NK-92 (cell line): ENCODE measurements around the gene TBC1D1.
"Not testable (repeated sequence)": the region's sequence is repeated elsewhere in the genome, so short reads cannot be mapped to it uniquely, and the experiment has no call there.

Experiments
- DNase-seq: peaks from one replicate; lab custom pipeline; 2025; ENCODE audit not compliant: unreplicated experiment; lab: John Stamatoyannopoulos, UW

The TBC1D1 gene

DNA sequence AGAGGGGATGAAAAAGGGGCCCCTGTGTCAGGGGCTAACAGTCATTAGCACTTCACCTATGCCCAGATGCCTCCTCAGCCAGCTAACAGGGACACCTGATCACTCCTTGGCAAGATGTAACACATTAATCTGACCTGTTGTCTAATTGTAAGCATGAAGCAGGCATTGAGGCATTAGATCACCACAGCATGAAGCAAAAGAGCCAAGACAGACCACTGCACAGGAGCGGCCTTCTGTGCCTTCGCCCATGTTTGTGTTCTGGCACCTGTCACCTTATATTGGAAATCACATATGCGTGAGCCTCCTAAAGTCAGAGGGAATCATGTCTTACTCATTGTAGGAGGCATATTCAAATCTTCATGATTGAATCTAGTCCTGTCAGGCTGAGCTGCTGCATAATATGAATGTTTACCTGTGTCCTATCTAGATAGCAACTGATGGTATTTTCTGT, 117.7 kb downstream of the TBC1D1 start:
- no peak for DNase-seq

GRCh38 chr4:38009421-38009820, 118.5 kb downstream of the TBC1D1 start:
- DNase-seq: no peak

DNA sequence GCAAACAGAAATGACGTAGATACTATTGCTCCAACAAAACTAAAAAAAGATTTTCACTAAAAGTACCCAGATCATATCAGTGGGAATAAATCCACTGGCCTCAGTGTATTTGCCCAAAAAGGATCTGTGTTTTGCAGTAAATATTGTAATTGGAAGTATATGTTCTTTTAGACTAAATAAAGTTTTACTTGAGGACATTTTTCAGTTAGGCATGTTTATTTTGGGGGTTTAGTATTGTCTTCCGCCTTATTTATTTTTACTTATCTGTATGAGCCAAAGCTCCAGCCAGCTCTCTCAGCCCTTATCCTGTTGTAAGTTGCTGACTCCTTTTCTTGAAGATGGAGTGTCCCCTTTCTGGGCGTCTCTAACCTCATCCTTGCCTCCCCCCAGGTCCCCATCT, 119.1 kb downstream of the TBC1D1 start:
- DNase-seq: no peak

- DNase-seq: no peak
These were observed 120.8 kb downstream of the TBC1D1 start for GRCh38 chr4:38011511-38012162.

DNA sequence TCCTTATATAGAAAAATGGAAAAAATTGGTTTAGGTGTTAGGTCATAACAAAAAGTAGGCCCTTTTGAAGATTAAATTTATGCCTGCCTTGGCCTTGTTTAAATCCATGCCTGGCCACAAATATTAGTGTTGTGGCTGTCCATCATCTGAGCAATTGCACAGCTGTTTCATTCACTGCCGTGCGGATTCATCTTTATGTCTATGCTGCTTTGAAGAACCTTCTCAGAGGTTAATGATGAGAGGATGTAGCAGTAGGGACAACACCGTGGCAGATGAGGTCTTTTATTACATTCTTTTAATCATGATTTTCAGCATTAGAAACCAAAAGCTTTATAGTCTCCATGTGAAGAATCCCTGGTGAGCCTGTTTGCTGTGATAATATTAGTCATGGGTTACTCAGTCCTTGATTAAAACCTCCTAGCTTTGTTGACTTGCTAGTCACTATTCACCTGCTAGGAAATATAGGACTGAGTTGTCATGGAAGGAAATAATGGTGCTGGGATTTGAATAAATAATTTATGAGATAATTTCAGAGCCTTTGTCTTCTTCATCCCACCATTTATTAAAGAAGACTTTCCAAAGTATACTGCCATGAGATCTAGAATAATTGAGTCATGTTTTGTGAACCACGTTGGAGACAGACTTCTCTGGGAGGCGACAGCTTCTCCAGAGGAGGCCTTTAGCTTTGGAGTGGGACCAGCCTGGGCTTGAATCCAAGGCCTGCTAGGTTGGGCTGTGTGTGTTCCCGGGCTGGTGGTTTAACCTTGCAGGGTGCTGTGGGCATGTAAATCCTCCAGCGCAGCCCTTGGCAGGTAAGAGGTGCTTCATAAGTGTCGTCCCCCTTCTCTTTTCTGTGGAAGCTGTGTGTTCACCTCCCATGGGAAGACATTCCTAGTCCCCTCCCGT, 122.8 kb downstream of the TBC1D1 start:
- no peak for DNase-seq

GRCh38 chr4:38014421-38014852, 123.6 kb downstream of the TBC1D1 start:
- DNase-seq: no peak

GRCh38 chr4:38015886-38016515, 125.1 kb downstream of the TBC1D1 start:
- no peak for DNase-seq

DNA sequence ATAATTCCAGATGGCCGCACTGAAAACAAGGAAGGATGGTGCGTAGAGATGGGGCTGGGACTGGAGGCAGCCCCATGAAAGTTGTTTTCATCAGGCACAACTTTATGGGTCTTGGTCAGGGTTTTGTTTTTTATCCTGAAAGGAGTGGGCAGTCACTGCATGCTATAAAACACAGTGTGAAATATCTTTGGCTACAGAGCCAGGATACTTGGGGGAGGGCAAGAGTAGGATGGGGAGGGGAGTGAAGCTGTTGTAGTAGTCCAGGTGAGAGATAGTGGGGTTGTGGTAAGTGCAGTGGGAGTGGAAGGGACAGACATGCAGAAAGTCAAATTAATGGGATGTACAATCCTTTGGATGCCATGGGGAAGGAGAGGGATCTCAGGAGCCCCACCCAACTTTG, 125.8 kb downstream of the TBC1D1 start:
- no peak for DNase-seq

GRCh38 chr4:38017609-38018008, 126.7 kb downstream of the TBC1D1 start:
- DNase-seq: no peak

DNA sequence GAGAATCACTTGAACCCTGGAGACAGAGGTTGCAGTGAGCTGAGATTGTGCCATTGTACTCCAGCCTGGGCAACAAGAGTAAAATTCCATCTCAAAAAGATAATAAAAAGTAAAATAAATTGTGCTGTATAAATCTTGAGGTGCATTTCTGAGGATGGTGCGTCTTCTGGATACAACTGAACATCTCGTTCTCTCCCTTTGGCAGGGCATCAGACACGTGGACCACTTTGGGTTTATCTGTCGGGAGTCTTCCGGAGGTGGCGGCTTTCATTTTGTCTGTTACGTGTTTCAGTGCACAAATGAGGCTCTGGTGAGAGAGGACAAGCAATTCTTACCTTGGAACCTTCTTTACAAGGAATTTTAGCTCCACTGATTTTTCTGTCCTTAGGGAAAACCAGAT, 129.5 kb downstream of the TBC1D1 start:
- no peak for DNase-seq

DNA sequence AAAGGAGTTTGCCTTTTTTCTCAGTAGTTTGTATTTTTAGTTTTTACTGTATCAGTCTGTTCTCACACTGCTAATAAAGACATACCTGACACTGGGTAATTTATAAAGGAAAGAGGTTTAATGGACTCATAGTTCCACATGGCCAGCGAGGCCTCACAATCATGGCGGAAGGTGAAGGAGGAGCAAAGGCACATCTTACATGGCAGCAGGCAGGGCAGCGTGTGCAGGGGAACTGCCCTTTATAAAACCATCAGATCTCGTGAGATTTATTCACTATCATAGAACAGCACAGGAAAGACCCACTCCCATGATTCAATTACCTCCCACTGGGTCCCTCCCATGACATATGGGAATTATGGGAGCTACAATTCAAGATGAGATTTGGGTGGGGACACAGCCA, 130.1 kb downstream of the TBC1D1 start:
- not testable (repeated sequence) for DNase-seq

DNA sequence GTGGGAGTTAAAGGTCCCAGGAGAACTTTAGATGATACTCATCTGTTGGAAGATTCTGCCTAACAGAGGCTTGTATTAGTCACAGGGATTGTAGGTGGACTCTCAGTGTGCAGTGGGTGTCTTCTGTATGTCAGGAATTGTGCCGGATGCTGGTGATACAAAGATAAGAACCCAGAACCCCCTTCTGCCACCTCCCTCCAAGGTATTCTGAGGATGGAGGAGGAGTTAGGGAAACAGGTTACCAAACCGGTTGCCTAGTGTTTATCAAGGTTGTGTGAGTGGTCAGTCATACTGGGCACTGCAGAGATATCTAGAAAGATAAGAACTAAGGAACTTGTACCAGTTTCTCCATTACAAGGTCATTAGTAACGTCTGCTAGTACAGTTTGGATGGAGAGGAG, 130.9 kb downstream of the TBC1D1 start:
- DNase-seq: no peak

DNA sequence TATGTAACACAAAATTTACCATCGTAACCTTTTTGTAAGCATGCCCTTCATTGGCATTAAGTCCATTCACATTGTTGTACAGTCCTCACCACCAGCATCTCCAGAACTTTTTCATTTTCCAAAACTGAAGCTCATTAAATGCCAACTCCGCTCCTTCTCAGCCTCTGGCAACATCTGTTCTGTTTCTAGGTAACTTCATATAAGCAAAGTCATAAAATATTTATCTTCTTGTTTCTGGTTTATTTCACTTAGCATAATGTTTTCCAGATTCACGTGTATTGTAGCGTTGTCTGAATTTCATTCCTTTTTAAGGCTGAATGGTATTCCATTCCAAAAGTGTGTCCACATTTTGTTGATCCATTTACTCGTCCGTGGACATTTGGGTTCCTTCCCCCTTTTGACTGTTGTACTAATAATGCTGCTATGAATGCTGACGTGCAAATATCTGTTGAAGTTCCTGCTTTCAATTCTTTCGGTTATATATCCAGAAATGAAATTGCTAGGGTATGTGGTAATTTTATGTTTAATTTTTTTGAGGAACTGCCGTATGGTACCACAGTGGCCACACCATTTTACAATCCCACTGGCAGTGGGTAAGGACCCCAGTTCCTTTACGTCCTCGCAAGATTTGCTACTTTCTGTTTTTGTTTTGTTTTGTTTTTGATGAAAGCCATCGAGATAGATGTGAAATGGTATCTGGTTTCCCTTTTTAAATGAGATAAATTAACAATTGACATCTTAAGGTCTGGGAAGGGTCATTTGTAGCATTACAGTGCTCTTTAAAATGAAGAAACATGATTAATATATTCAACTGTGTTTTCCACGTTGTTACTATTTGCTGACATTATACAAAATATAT, 132.7 kb downstream of the TBC1D1 start:
- no peak for DNase-seq

GRCh38 chr4:38024206-38024509, 133.3 kb downstream of the TBC1D1 start:
- no peak for DNase-seq

DNA sequence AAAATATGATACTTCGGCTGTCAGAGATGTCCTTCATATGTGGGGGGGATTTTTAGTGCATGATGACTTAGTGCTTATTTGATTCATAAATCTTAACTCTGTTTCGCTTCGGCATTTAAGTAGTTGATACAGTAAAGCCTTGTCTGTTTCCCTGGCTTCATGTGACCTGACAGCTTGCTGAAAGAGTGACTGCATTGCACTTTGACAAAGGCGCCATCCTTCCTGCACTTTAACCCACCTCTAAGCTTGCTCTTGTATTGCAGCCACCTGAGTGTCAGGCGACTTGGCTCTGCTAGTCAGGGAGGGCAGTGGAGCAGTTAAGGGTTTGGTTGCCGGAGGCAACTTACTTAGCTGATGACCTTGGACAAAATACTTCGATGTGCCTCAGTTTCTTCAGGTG, 134.8 kb downstream of the TBC1D1 start:
- DNase-seq: no peak

DNA sequence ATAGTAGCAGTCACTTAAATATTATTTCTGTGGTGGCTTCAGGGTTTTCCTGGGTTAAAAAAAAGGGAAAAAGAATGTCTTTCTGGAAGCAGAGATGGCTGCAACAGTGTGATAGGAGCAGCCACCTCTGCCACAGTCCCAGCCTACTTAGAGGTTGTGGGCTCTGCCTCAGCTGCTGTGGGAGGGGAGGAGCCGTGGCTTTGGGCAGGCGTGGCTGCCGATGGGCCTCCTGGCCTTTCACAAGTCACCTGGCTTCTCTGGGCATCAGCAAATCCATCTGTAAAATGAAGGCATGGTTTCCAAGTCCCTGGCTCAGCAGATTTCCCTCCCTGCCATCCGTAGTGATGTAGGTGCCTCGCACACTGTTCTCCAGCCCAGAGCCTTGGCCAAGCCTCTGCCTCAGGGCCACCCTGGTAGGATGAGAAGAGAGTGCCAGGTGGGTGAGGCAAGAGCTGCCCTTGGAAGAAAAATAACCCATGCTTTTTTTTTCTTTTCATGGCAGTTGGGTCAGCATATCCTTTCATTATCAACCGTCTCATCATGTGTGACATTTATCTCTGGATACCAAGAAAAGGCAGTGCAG, 135.4 kb downstream of the TBC1D1 start:
- DNase-seq: no peak

GRCh38 chr4:38030023-38030422, 139.1 kb downstream of the TBC1D1 start:
- DNase-seq: no peak

DNA sequence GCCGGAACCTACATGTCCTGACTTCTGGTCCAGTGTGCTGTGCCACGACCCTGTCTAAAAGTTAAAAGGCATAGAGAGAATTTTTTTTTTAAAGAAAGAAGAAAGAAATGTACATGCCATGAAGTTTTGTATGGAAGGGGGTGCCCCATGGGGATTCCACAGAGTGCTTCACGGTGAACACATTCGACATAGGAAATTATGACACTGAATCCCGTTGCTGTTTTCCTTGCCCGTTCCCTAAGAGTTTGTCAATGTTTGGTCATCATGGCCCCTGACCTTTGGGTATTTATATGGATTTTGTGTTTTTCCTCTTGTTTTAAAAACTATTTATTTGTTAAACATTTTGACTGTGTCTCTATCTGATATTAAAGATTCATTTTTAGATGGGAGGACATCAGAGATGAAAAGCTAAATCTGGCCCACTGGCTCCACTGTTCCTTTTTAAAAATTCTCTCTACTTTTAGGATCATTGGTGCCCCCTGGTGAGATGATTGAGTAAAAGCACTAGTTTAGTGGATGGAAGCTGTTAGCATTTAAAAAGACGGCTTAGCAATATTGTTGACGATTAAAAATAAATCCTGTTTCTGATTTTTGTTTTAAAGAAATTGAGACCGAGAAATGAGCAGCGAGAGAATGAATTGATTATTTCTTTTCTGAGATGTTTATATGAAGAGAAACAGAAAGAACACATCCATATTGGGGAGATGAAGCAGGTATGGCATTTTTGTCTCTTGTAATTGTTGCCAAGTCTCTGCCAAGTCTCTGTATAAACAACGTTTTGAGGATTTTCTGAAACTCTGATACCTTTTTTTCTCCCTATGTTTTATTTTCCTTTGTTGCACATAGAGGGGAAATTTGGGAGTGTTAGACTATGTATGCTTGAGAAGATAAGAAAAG, 144.3 kb downstream of the TBC1D1 start:
- no peak for DNase-seq

GRCh38 chr4:38036548-38036947, 145.7 kb downstream of the TBC1D1 start:
- no peak for DNase-seq

DNA sequence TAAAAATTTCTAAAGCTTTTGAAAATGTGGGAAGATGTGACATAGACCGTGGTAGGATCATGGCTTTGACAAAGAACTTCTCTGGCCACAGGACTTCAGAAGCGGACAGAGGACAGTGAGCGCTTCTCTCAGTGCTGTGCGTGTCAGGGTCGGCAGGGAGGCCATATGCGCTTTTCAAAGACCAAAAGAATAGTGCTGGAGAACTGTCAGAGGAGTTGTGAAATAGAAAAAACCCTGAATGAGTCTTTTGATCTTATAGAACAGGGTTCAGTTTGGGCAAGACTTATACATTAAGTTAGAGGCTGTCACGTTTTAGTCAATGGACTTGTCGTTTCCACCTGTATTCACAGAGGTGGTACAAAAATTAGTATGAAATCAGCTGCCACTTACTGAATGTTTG, 146.7 kb downstream of the TBC1D1 start:
- DNase-seq: no peak
